Large intestine (tissue), 3 donors: Measurements from ENCODE around the gene PLCG2. TPM values are rescaled to one million over a fixed set of nuclear protein-coding genes. Genes with fewer than 3 reads are reported as not detected.

Experiments
- DNase-seq, 2 donors: peaks; one replicate each; pipeline versions ENCODE4 v3.0.0 to v3.0.0-alpha.2; 2013
- H3K27ac ChIP-seq: one replicate; pipeline ENCODE4 v1.5.1; 2013; ENCODE audit warnings: low read length
- H3K27me3 ChIP-seq: 2 replicates; pipeline ENCODE4 v1.6.1; 2013; ENCODE audit warnings: low read length; ENCODE audit not compliant: control insufficient read depth, insufficient read depth
- H3K36me3 ChIP-seq: 2 replicates; pipeline ENCODE4 v1.6.1; 2013; ENCODE audit warnings: low read length; ENCODE audit not compliant: control insufficient read depth, insufficient read depth
- H3K4me1 ChIP-seq: one replicate; pipeline ENCODE4 v1.6.1; 2013; ENCODE audit warnings: low read length; ENCODE audit not compliant: control insufficient read depth, insufficient read depth
- H3K4me3 ChIP-seq: one replicate; pipeline ENCODE4 v1.5.1; 2013; ENCODE audit warnings: low read length
- H3K9me3 ChIP-seq: one replicate; pipeline ENCODE4 v1.6.1; 2013; ENCODE audit warnings: mild to moderate bottlenecking, low read depth, low read length, moderate library complexity; ENCODE audit not compliant: control insufficient read depth
- WGBS: methylation state at CpG from one replicate; pipeline ENCODE4 v1.1.5; 2013; ENCODE audit warnings: low lambda C conversion rate; ENCODE audit not compliant: insufficient coverage; 5-methylcytosine and 5-hydroxymethylcytosine counted together
- polyA plus RNA-seq: library from polyadenylated mRNA; unstranded; fragments of 120-200 nt; gene quantifications from one replicate; pipeline ENCODE4 v1.2.1, GENCODE V29; 2013

Gene PLCG2
- polyA plus RNA-seq, 1 donor, result 20.4 TPM

DNA sequence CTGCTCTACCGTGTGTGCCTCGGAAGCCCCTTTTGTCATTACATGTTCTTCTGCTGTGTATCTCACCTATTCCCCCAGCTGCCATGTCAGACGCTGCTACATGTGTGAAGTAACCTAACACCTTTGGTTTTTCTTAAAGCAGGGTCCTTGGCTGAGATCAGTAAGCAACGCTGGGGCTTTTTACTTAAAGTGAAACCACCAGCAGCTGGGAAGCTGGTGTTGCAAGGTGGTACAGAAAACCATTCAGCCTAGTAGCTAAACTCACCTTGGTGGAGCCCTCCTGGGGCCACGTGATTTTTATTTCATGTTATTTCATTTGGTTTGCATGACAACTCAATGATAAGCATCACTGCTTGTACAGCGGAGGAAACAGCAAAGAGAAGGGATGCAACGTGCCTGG lies 62.6 kb downstream of the PLCG2 start:
- no peak overlapping the region for H3K27ac ChIP-seq
- DNase-seq, result no peak
- H3K27me3 ChIP-seq, result no peaks in the 10 kb centered on the region
- no peaks in the 10 kb centered on the region for H3K4me1 ChIP-seq
- no peak overlapping the region for H3K4me3 ChIP-seq
- H3K36me3 ChIP-seq, result no peaks in the 10 kb centered on the region
- WGBS, result no CpG with 5 or more reads among the region's 7 CpGs
- no peaks in the 10 kb centered on the region for H3K9me3 ChIP-seq

DNA sequence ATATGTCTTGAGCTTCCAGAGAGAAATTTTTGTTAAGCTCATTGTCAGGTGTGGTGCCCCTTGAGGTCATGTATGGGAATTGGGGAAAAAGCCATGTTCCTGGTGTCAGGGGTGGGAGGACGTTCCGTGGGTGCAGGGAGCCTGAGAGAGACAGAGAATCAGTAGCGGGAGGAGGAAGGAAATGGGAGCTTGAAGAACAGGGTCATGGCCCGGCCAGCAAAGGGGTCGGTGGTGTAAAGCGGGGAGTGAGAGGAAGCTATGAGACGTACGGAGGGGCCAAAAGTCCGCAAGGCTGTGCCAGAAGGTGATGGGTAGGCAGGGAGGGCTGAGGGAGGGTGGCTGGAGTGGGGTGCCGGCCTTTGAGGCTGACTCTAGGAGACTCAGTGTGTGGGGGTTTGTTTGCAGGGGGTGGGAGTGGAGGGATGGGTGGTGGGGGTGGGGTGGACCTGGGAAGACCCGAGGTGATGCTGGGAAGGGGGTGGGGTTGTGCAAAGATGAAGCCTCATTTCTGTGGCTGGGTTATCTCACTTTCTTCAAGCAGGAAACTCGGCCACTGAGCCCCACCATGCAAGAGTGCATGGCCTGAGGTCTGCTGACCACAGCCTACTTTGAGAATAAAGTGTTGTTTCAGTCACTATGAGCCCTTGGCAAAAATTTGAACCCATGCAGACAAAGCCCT lies 63.6 kb downstream of the PLCG2 start:
- Histone ChIP-seq H3K4me1 (no peaks in the 10 kb centered on the region), H3K9me3 (no peaks in the 10 kb centered on the region), H3K27me3 (no peaks in the 10 kb centered on the region), H3K36me3 (no peaks in the 10 kb centered on the region), H3K27ac (no peak overlapping the region), H3K4me3 (no peak overlapping the region)
- DNase-seq, result no peak
- no CpG with 5 or more reads among the region's 12 CpGs for WGBS

DNA sequence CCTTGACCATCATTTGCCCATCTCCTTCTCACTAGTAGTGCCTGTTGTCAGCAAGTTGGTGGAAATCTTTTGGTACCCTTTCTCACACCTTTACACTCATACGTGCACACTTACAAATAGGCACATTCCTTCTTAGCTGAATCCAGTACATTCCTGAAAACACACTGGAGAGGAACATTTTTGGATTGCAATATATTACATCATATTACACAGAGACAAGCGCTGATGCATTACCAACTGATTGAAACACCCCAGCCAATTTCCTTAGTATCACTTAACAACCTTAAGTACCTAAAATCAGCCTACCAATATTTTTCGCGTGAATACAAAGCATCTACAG lies 64.1 kb downstream of the PLCG2 start:
- WGBS, result 100% methylated on average over 1 of the region's 4 CpGs
- Histone ChIP-seq H3K4me3 (no peak overlapping the region), H3K27me3 (no peaks in the 10 kb centered on the region), H3K9me3 (no peaks in the 10 kb centered on the region), H3K36me3 (no peaks in the 10 kb centered on the region), H3K4me1 (no peaks in the 10 kb centered on the region), H3K27ac (no peak overlapping the region)
- DNase-seq, result no peak

DNA sequence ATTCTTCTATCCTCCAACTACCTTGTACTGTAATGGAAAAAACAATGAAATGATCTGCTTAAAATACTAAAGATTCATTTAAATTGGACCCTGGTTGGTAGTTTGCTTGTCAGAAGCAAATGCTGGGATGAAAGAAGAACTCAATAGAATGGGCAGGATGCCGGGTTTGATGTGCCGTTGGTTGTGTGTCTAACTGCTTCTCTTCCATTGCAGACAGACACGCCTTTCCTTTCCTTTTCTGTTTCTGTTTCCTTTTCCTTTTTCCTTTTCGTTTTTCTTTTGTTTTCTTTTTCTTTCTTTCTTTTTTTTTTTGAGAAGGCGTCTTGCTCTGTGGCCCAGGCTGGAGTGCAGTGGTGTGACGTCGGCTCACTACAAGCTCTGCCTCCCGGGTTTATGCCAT lies 64.6 kb downstream of the PLCG2 start:
- H3K27ac ChIP-seq, result no peak overlapping the region
- WGBS, result 90% methylated on average over 5 of the region's 8 CpGs
- H3K9me3 ChIP-seq, result no peaks in the 10 kb centered on the region
- H3K4me3 ChIP-seq, result no peak overlapping the region
- no peaks in the 10 kb centered on the region for H3K36me3 ChIP-seq
- no peaks in the 10 kb centered on the region for H3K27me3 ChIP-seq
- no peaks in the 10 kb centered on the region for H3K4me1 ChIP-seq
- DNase-seq, result no peak

DNA sequence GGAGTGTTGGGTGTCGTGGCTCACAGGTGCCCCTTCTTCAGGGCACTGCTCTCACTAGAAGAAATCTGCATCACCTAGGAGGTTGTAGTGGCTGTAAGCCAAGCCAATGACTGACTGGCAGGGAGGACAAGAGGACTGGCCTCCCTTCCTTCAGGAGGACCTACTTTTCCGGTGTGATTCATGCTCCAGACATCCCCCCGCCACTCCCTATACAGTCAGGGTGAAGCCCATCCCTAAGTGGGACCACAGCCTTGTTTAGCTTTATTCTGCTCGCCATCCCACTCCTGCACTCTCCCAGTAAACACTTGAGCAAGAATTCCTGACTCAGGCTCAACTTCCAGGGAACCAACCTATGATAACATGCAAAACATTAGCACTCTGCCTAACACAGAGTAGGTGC lies 67.0 kb downstream of the PLCG2 start:
- H3K4me3 ChIP-seq, result no peak overlapping the region
- no peaks in the 10 kb centered on the region for H3K36me3 ChIP-seq
- H3K27me3 ChIP-seq, result no peaks in the 10 kb centered on the region
- H3K9me3 ChIP-seq, result no peaks in the 10 kb centered on the region
- WGBS, result no CpG with 5 or more reads among the region's 4 CpGs
- no peaks in the 10 kb centered on the region for H3K4me1 ChIP-seq
- no peak overlapping the region for H3K27ac ChIP-seq
- no peak for DNase-seq

DNA sequence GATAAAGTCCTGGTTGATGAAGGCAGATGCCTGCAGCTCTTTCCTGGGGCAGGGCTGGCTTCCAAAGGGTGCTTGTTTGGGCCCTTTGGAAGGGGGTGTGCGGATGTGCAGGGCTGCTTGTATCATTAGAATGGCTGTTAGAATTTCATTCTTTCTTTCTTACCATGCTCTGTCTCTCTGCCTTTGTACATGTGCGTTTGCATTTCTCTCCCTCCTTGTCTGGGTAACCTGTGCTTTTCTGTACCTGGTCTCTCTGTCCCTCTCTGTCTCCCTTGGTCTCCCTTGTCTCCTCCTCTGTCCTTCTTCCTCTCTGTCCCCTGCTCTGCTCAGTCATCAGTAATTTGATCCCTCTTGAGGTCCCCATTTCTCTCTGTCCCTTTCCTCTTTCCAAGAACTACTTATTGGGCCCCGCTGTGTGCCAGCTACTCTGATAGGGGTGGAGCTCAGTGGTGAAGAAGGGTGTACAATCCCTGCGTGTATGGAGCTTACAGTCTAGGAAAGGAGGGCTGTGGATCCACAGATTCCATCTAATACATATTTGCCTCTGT lies 69.3 kb downstream of the PLCG2 start:
- peaks cover 5% of the 10 kb centered on the region for H3K4me1 ChIP-seq
- no peak overlapping the region for H3K27ac ChIP-seq
- no peak overlapping the region for H3K4me3 ChIP-seq
- H3K36me3 ChIP-seq, result no peaks in the 10 kb centered on the region
- no peak for DNase-seq
- 50% methylated on average over 1 of the region's 4 CpGs for WGBS
- no peaks in the 10 kb centered on the region for H3K9me3 ChIP-seq
- H3K27me3 ChIP-seq, result no peaks in the 10 kb centered on the region

DNA sequence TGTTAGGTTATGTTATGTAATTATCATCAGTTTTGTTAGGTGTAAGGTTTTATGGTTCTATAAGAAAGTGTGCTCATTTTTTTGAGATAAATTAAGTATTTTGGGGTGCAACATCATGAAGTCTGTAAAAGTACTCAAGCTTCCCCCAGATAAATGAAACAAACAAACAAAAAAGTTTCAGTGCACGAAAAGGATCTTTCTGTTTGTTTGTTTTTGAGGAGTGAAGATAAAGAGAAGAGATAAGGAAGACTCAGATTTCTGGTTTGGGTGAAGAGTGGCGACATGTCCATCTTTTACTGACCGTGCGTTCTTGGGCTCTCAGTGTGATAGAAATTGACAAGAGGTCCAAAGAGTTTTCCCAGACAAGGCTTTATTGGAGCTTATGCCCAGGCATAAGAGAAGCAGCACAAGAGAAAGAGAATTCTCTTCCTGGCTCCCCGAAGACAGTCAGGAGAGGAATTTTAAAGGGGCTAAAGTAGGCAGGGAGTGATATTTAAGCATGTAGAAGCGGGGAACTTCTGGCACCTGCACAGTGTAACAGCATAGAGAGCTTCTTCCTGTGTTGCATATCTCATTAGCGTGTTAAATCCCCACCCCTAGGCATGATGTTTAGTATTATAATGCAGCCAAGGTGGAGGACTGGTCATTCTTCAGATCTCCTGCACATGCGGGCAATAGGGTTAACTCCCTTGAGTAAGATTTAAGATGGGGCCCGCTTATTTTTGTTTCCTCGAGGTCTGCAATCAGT lies 71.3 kb downstream of the PLCG2 start:
- 60% methylated on average over 1 of the region's 10 CpGs for WGBS
- Histone ChIP-seq H3K36me3 (no peaks in the 10 kb centered on the region), H3K4me3 (no peak overlapping the region), H3K27ac (no peak overlapping the region), H3K4me1 (peaks cover 5% of the 10 kb centered on the region), H3K27me3 (no peaks in the 10 kb centered on the region), H3K9me3 (no peaks in the 10 kb centered on the region)
- no peak for DNase-seq

DNA sequence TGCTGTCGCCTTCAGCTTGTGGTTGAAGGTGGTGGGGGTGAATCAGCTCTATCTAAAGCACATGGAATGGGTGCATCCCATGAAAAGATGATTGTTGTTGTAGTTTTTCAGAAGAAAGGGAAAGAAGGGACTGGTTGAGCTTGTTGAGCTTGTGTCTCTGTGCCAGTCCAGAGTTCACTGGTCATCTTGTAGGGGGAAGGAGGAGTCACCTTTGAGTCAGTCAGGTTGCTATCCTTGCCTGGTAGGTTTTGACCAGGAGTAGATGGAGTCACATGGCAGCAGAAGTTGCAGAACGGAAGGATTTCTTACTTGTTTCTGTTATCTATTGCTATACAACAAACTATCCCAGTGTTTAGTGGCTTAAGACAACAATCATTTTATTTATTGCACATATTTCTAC lies 73.3 kb downstream of the PLCG2 start:
- no peaks in the 10 kb centered on the region for H3K36me3 ChIP-seq
- no peaks in the 10 kb centered on the region for H3K27me3 ChIP-seq
- H3K9me3 ChIP-seq, result no peaks in the 10 kb centered on the region
- no CpG with 5 or more reads among the region's 2 CpGs for WGBS
- no peak overlapping the region for H3K4me3 ChIP-seq
- H3K27ac ChIP-seq, result no peak overlapping the region
- DNase-seq, result peak; percentile 12 to 48
- peaks cover 5% of the 10 kb centered on the region for H3K4me1 ChIP-seq

DNA sequence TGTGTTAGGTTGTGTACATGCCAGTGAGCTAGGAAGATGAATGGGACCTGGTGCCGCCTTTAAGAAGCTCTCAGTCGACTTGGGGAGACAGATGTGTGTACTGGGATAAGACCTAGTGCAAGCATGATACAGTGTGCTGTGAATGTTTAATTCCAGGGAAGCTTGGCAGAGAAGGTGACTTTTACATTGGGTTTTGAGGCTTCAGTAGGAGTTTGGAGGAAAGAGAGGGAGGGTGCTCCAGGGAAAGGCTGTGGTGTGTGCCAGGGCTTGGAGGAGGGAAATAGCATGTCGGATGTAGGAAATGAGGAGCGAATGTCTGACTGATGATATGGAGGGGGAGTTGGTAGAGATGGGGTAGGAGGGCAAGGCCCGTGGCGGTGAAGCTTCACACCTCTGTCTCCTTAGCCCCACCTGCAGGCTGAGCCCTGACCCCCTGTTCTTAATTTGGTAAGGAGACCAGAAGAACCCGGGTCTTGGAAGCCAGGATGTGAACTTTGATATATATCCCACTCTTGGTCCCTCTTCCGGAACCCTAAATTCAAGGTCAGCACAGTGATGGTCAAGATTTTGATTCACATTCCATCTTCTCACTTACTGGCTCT lies 76.6 kb downstream of the PLCG2 start:
- Histone ChIP-seq H3K4me1 (peaks cover 7% of the 10 kb centered on the region), H3K27ac (no peak overlapping the region), H3K36me3 (no peaks in the 10 kb centered on the region), H3K9me3 (no peaks in the 10 kb centered on the region), H3K4me3 (no peak overlapping the region), H3K27me3 (no peaks in the 10 kb centered on the region)
- DNase-seq, result no peak
- 100% methylated on average over 1 of the region's 8 CpGs for WGBS

DNA sequence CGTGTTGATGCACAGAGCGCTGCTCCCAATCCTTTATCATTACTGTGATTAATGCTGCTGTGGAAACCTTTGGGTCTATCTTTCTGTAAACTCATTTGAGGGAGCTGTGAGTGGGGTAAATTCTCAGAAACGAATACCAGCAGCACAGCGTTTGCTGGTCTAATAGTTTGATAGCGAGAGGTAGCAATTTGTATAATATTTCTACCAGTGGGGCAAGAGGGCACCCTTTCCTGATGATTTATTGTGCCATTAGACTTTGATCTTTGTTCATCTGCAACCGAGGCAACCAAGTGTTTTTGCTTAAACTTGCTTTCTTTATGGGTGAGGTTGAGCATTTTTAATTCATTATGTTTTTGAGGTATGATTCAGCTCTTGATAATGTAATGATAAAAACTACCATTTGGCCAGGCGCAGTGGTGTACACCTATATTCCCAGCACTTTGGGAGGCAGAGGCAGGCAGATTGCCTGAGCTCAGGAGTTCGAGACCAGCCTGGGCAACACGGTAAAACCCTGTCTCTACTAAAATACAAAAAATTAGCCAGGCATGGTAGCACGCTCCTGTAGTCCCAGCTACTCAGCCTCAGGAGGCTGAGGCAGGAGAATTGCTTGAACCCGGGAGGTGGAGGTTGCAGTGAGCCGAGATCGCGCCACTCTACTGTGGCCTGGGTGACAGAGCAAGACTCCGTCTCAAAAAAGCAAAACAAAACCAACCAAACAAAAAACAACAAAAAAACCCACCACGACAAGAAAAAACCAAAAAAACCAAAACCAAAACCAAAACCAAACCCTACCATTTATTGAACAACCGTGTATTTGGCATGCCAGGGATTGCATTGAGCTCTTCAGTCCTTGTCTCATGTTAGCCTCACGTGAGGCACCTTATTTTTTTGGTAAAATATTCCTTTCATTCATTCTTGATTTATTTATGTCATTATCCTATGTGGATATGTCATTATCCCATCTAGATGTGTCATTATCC lies 81.5 kb downstream of the PLCG2 start:
- no peaks in the 10 kb centered on the region for H3K27me3 ChIP-seq
- no peak overlapping the region for H3K4me3 ChIP-seq
- H3K9me3 ChIP-seq, result no peaks in the 10 kb centered on the region
- peaks cover 6% of the 10 kb centered on the region for H3K4me1 ChIP-seq
- H3K36me3 ChIP-seq, result no peaks in the 10 kb centered on the region
- H3K27ac ChIP-seq, result no peak overlapping the region
- DNase-seq, result peak; percentile 71 to 89
- WGBS, result 90% methylated on average over 3 of the region's 18 CpGs
